D721Med (cell line): ENCODE results near the gene RPL32.
"Not testable (repeated sequence)": the region's sequence is repeated elsewhere in the genome, so short reads cannot be mapped to it uniquely, and the experiment has no call there.

Experiments used
- DNase-seq: peaks from one replicate; pipeline ENCODE4 v3.0.0; 2011; ENCODE audit warnings: low spot score; ENCODE audit not compliant: insufficient read length
- FAIRE-seq: peaks from 2 replicates; lab custom pipeline; 2011; peaks lifted over from hg19 to GRCh38; lab: Jason Lieb, UNC
- CTCF ChIP-seq: IDR thresholded peaks from 2 replicates; pipeline ENCODE4 v1.5.1; 2012; ENCODE audit warnings: mild to moderate bottlenecking, control low read depth; ENCODE audit not compliant: insufficient read depth; ENCODE audit errors: missing control alignments

RPL32 gene

GRCh38 chr3:12884186-12884680 is 42.9 kb upstream of the RPL32 start:
- FAIRE-seq (no peak), DNase-seq (no peak)
- no peak for TF ChIP-seq CTCF

- FAIRE-seq, result no peak
- no peak for DNase-seq
- no peak for TF ChIP-seq CTCF
These were observed 41.3 kb upstream of the RPL32 start for GRCh38 chr3:12882336-12883310.

GRCh38 chr3:12881858-12882257 is 40.5 kb upstream of the RPL32 start:
- DNase-seq, FAIRE-seq: not testable (repeated sequence)

- no peak for FAIRE-seq
- TF ChIP-seq CTCF, result no peak
- DNase-seq, result no peak
These were observed 37.9 kb upstream of the RPL32 start for GRCh38 chr3:12879191-12879815.

GRCh38 chr3:12878758-12879157 is 37.4 kb upstream of the RPL32 start:
- DNase-seq, FAIRE-seq: not testable (repeated sequence)

GRCh38 chr3:12878141-12878574 is 36.8 kb upstream of the RPL32 start:
- DNase-seq (no peak), FAIRE-seq (no peak)
- TF ChIP-seq CTCF, result no peak

GRCh38 chr3:12877040-12877439 is 35.7 kb upstream of the RPL32 start:
- FAIRE-seq, result no peak

More at GRCh38 chr3:12877040-12877439, 35.7 kb upstream of the RPL32 start:
- DNase-seq, result no peak
- no peak for TF ChIP-seq CTCF
